ENCODE measurements around the gene SPPL2C.
A peak's percentile ranks its signal among the peaks of the same experiment; 100 is the strongest.

SPPL2C gene

DNA sequence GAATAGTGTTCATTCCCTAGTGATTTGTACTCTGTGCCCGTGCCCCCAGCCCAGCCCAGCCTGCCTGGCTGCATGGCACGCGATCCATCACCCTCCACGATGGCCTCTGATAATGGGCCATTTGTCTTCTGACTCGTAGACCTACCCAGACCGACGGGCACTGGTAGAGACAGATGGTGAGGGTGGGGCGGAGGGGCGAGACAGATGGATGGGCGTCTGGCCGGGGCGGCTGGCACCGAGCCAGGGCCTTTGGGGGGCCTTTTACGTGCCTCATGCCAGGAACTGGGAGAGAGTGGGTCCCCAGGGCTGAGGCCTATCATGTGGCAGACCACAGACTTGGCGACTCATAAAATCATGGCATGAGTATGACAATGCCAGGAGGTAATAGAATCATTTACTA, 35.2 kb upstream of the SPPL2C start:
- Histone ChIP-seq H3K27ac (ENCODE audit: low read length) (no peak overlapping the region), H3K4me3 (ENCODE audit: low read length) (no peak overlapping the region), H3K9ac (ENCODE audit: low read length) (no peak overlapping the region), H3K36me3 (replicated peaks; ENCODE audit: low read depth, low read length) (no peaks in the 10 kb centered on the region), H3K9me3 (ENCODE audit: insufficient read depth, low read length) (no peaks in the 10 kb centered on the region), H2AFZ (ENCODE audit: low read depth, low read length) (no peak overlapping the region), H3K4me2 (ENCODE audit: low read length) (no peak overlapping the region), H3K79me2 (ENCODE audit: low read length) (no peaks in the 10 kb centered on the region), H3K4me1 (ENCODE audit: low read length) (no peaks in the 10 kb centered on the region), H3K27me3 (ENCODE audit: low read depth, low read length) (no peaks in the 10 kb centered on the region), H4K20me1 (ENCODE audit: insufficient read depth, low read length) (no peaks in the 10 kb centered on the region)
- TF ChIP-seq, protein P1, sequence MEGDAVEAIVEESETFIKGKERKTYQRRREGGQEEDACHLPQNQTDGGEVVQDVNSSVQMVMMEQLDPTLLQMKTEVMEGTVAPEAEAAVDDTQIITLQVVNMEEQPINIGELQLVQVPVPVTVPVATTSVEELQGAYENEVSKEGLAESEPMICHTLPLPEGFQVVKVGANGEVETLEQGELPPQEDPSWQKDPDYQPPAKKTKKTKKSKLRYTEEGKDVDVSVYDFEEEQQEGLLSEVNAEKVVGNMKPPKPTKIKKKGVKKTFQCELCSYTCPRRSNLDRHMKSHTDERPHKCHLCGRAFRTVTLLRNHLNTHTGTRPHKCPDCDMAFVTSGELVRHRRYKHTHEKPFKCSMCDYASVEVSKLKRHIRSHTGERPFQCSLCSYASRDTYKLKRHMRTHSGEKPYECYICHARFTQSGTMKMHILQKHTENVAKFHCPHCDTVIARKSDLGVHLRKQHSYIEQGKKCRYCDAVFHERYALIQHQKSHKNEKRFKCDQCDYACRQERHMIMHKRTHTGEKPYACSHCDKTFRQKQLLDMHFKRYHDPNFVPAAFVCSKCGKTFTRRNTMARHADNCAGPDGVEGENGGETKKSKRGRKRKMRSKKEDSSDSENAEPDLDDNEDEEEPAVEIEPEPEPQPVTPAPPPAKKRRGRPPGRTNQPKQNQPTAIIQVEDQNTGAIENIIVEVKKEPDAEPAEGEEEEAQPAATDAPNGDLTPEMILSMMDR (IDR thresholded peaks at IDR 0.05; ENCODE audit: low read depth, low read length), result no peak
- TF ChIP-seq EZH2phosphoT487 (IDR thresholded peaks at IDR 0.05; ENCODE audit: low read depth), result no peak

DNA sequence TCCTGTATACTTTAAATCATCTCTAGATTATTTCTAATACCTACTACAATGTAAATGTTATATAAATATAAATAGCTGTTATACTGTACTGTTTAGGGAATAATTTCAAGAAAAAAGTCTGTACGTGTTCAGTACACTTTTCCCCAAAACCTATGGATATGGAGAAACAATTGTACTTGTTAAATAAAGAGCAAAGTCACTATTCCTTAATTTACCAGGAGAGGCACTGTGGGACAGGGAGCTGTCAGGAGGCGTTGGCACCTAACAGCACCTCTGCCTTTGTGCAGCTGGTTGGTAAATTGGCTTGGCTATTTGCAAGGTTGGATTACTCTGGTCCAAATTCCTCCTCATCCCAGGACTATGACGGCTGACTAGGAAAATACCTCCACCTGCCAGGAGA, 32.6 kb upstream of the SPPL2C start:
- H3K4me3 ChIP-seq (ENCODE audit: low read length), result no peak overlapping the region
- TF ChIP-seq, protein P1 (IDR thresholded peaks at IDR 0.05; ENCODE audit: low read depth, low read length), result no peak; the same call in 1 of the 2 replicates
- TF ChIP-seq EZH2phosphoT487 (IDR thresholded peaks at IDR 0.05; ENCODE audit: low read depth), result no peak
- H3K4me1 ChIP-seq (ENCODE audit: low read length), result no peaks in the 10 kb centered on the region
- H3K9ac ChIP-seq (ENCODE audit: low read length), result no peak overlapping the region
- H3K27ac ChIP-seq (ENCODE audit: low read length), result no peak overlapping the region
- no peaks in the 10 kb centered on the region for H3K79me2 ChIP-seq (ENCODE audit: low read length)
- H2AFZ ChIP-seq (ENCODE audit: low read depth, low read length), result no peak overlapping the region
- H3K4me2 ChIP-seq (ENCODE audit: low read length), result no peak overlapping the region
- H3K36me3 ChIP-seq (replicated peaks; ENCODE audit: low read depth, low read length), result no peaks in the 10 kb centered on the region
- H3K27me3 ChIP-seq (ENCODE audit: low read depth, low read length), result no peaks in the 10 kb centered on the region
- H4K20me1 ChIP-seq (ENCODE audit: insufficient read depth, low read length), result no peaks in the 10 kb centered on the region
- H3K9me3 ChIP-seq (ENCODE audit: insufficient read depth, low read length), result no peaks in the 10 kb centered on the region

DNA sequence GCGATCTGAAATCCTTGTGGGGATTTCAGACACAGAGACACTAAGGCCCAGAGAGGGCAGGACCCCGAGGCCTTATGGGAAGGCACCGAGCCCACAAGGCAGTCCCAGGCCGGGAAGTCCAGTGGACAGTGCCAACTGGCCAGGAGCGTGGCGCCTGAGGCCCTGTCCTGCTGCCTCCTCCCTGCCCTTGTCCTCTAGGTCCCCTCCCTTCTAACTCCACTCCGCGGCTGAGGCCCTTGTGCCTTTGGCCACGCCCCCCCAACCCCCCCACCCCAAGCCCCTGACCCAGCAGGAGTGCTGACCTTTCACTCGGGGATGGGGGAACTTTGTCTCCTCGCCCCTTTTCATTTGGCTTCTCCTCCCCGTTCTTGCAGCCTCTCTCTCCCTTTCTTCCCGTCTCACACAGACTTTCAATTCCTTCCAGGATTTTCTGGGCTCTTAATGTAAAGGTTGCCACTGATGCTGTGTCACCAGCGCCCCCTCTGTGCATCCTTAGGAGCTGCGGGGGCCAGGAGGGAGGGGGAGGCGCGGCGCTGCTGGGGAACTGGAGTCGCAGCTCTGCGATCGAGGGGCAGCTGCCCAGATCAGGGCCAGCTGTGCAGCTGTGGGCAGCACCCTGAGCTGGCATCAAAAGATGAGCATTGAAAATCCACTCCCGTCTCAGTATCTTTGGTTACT, 31.5 kb upstream of the SPPL2C start:
- no peaks in the 10 kb centered on the region for H3K9me3 ChIP-seq (ENCODE audit: insufficient read depth, low read length)
- H3K79me2 ChIP-seq (ENCODE audit: low read length), result no peaks in the 10 kb centered on the region

More for the DNA sequence above, 31.5 kb upstream of the SPPL2C start:
- Histone ChIP-seq H3K27ac (ENCODE audit: low read length) (no peak overlapping the region), H3K36me3 (replicated peaks; ENCODE audit: low read depth, low read length) (no peaks in the 10 kb centered on the region), H3K4me2 (ENCODE audit: low read length) (no peak overlapping the region), H3K27me3 (ENCODE audit: low read depth, low read length) (no peaks in the 10 kb centered on the region), H3K4me3 (ENCODE audit: low read length) (no peak overlapping the region), H2AFZ (ENCODE audit: low read depth, low read length) (no peak overlapping the region), H4K20me1 (ENCODE audit: insufficient read depth, low read length) (no peaks in the 10 kb centered on the region), H3K9ac (ENCODE audit: low read length) (no peak overlapping the region), H3K4me1 (ENCODE audit: low read length) (no peaks in the 10 kb centered on the region)
- TF ChIP-seq EZH2phosphoT487 (IDR thresholded peaks at IDR 0.05; ENCODE audit: low read depth), result no peak
- TF ChIP-seq, protein P1 (IDR thresholded peaks at IDR 0.05; ENCODE audit: low read depth, low read length), result peak; percentile 7; the same call in 1 of the 2 replicates

Data from OCI-LY3 (cell line).